ENCODE data around the gene C1QB. TPM values are rescaled to one million over a fixed set of nuclear protein-coding genes. Genes with fewer than 3 reads are reported as not detected.

Gene C1QB
- total RNA-seq, 1 donor from 2014 or later = 96.2 TPM

DNA sequence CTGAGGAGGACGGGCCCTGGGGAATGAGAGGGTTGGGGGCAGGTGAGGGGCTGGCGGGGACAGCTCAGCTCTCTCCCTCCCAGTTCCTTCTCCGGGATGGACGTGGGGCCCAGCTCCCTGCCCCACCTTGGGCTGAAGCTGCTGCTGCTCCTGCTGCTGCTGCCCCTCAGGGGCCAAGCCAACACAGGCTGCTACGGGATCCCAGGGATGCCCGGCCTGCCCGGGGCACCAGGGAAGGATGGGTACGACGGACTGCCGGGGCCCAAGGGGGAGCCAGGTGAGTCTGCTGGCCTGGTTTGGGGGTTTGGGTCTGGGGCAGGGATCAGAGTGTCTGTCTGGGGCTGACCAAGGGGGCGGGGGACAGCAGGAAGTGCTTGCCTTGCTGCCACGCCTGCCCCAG lies 9.1 kb upstream of the C1QB start:
- peaks cover 56% of the 10 kb centered on the region for H3K27me3 ChIP-seq (ENCODE audit: low read depth)
- no peaks in the 10 kb centered on the region for H3K9me3 ChIP-seq (replicated peaks)
- H3K36me3 ChIP-seq = no peaks in the 10 kb centered on the region
- TF ChIP-seq, protein P1, sequence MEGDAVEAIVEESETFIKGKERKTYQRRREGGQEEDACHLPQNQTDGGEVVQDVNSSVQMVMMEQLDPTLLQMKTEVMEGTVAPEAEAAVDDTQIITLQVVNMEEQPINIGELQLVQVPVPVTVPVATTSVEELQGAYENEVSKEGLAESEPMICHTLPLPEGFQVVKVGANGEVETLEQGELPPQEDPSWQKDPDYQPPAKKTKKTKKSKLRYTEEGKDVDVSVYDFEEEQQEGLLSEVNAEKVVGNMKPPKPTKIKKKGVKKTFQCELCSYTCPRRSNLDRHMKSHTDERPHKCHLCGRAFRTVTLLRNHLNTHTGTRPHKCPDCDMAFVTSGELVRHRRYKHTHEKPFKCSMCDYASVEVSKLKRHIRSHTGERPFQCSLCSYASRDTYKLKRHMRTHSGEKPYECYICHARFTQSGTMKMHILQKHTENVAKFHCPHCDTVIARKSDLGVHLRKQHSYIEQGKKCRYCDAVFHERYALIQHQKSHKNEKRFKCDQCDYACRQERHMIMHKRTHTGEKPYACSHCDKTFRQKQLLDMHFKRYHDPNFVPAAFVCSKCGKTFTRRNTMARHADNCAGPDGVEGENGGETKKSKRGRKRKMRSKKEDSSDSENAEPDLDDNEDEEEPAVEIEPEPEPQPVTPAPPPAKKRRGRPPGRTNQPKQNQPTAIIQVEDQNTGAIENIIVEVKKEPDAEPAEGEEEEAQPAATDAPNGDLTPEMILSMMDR (IDR thresholded peaks at IDR 0.05; ENCODE audit: borderline replicate concordance) = no peak
- peak overlapping the region; percentile 46 for H3K4me3 ChIP-seq
- H3K27ac ChIP-seq (replicated peaks) = peak overlapping the region; percentile 23
- DNase-seq = no peak
- intact Hi-C loops (cut with micrococcal nuclease) = loop anchor here (5.0 kb wide), 1 partner anchor 222 kb away; no protein-coding TSS in a partner anchor
- peaks cover 4% of the 10 kb centered on the region for H3K4me1 ChIP-seq

DNA sequence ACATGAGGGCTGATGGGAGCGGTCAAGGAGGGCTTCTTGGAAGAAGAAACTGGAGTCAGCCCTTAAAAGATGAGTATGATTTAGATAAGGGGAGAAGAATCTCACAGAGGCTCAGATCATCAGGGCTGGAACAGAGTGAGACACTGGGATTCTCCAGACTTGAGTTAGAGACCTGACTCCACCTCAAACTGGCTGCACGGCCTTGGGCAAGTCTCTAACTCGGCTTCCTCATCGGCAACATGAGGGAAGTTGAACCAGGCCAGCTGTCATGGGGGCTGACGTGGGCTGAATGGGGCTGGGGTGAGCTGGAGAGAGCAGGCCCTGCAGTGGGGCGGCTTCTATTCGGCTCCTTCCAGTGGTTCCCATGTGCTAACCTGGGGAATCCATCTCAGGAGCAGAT lies 7.1 kb upstream of the C1QB start:
- DNase-seq = no peak
- peak overlapping the region; percentile 27 for H3K27ac ChIP-seq (replicated peaks)
- peaks cover 45% of the 10 kb centered on the region for H3K27me3 ChIP-seq (ENCODE audit: low read depth)
- TF ChIP-seq, protein P1 (IDR thresholded peaks at IDR 0.05; ENCODE audit: borderline replicate concordance) = no peak
- peak overlapping the region; percentile 46 for H3K4me3 ChIP-seq
- intact Hi-C loops (cut with micrococcal nuclease) = no loop called here
- H3K36me3 ChIP-seq = no peaks in the 10 kb centered on the region
- H3K4me1 ChIP-seq = peaks cover 4% of the 10 kb centered on the region
- no peaks in the 10 kb centered on the region for H3K9me3 ChIP-seq (replicated peaks)

DNA sequence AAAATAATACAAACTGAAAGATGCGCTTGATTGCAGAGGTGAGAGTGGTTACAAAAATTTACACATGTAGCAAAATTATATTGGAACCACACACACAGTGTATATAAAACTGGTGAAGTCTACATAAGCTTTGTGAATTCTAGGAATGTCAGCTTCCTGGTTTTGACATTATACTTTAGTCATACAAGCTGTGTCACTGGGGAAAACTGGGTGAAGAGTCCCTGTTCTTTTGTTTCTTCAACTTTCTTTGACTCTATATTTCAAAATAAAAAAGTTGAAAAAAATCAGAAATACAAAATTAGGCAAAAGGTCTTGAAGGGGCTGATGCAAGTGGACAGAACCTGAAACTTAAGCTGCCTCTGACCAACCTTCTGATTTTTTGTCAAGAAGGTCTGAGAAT lies 6.7 kb upstream of the C1QB start:
- H3K36me3 ChIP-seq = no peaks in the 10 kb centered on the region
- peaks cover 40% of the 10 kb centered on the region for H3K27me3 ChIP-seq (ENCODE audit: low read depth)
- H3K27ac ChIP-seq (replicated peaks) = no peak overlapping the region
- H3K4me1 ChIP-seq = peaks cover 4% of the 10 kb centered on the region
- peak overlapping the region; percentile 46 for H3K4me3 ChIP-seq
- no peaks in the 10 kb centered on the region for H3K9me3 ChIP-seq (replicated peaks)
- intact Hi-C loops (cut with micrococcal nuclease) = no loop called here
- DNase-seq = no peak
- TF ChIP-seq, protein P1 (IDR thresholded peaks at IDR 0.05; ENCODE audit: borderline replicate concordance) = no peak

DNA sequence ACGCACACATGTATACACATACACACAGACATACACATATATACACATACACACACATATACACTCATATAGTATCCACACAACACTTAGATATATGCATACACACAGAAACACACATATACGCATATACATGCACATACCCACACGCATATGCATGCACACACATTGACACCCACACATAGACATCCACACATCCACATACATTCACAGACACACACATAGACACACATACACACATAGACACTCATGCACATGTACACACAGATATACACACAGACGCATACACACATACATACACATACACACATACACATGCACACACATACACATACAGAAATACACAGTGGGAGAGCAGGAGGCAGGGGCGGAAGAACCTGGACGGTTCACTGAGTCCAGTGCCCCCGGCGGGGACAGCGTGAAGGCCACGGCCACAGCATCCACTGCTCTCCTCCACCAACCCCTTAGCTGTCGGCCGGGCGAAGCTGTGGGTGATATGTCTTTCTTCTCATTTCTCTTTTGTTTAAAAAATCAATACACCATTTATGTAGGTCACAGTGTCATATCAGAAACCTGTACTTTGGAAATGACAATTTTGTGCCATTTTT lies 2.8 kb upstream of the C1QB start:
- DNase-seq = no peak
- H3K4me1 ChIP-seq = no peaks in the 10 kb centered on the region
- H3K36me3 ChIP-seq = no peaks in the 10 kb centered on the region
- TF ChIP-seq, protein P1 (IDR thresholded peaks at IDR 0.05; ENCODE audit: borderline replicate concordance) = no peak
- H3K27ac ChIP-seq (replicated peaks) = no peak overlapping the region
- H3K9me3 ChIP-seq (replicated peaks) = no peaks in the 10 kb centered on the region
- peaks cover 56% of the 10 kb centered on the region for H3K27me3 ChIP-seq (ENCODE audit: low read depth)
- H3K4me3 ChIP-seq = no peak overlapping the region
- intact Hi-C loops (cut with micrococcal nuclease) = no loop called here

DNA sequence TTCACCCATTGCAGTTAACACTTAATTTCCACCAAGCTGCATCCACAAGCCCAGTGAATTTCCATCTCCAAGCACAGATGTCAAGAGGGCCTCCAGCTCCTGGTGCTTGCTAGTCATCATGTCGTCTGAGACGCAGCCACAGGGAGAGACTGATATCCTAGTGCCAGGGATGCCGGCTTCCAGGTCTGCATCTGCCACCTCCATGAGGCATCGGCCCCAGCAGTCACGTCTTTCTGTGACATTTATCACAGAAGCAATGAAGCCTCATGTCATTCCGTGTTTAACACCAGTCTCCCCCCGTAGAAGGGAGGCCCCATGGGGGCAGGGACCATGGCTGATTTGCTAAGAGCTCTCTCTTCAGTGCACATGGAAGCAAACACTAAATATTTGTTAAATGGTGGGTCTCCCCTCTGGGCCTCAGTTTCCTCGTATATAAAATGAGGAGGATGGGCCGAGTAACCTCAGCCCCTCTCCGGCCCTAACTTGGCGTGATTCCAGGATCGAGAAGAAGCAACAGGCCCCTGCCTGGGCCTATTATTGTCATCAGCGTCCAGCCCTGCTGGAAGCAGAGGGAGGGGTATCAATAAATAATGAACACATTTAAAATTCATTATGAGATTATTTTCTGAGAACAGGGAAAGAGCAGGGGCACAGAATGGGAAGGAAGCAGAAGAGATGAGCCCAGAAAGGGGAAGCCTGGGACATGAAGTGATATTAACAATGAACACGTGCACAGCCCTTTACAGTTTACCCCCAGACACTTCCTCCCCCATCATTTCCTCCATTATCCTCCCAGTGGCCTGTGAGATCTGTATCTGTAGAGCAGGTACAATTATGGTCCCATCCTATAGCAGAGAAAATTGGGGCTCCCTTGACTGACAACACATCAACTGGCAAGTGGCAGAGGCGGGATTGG lies 837 bp upstream of the C1QB start:
- Histone ChIP-seq H3K27me3 (ENCODE audit: low read depth) (peaks cover 71% of the 10 kb centered on the region), H3K4me1 (no peaks in the 10 kb centered on the region), H3K9me3 (replicated peaks) (no peaks in the 10 kb centered on the region), H3K36me3 (no peaks in the 10 kb centered on the region), H3K27ac (replicated peaks) (peak overlapping the region; percentile 27), H3K4me3 (no peak overlapping the region)
- intact Hi-C loops (cut with micrococcal nuclease) = no loop called here
- TF ChIP-seq, protein P1 (IDR thresholded peaks at IDR 0.05; ENCODE audit: borderline replicate concordance) = no peak
- DNase-seq = no peak
